Type B pancreatic cell (in vitro differentiated cells): Measurements from ENCODE around the gene SLC25A28. TPM values are rescaled to one million over a fixed set of nuclear protein-coding genes. Genes with fewer than 3 reads are reported as not detected.

Source experiments
- DNase-seq: peaks from one replicate; pipeline ENCODE4 v3.0.0; 2021; ENCODE audit warnings: mixed read lengths; ENCODE audit not compliant: unreplicated experiment; ENCODE audit errors: extremely low spot score
- H3K27ac Mint-ChIP-seq: 2 replicates; pipeline ENCODE4 v1.8.0; 2021; ENCODE audit warnings: mild to moderate bottlenecking, mixed read lengths
- H3K27me3 Mint-ChIP-seq: 2 replicates; pipeline ENCODE4 v1.8.0; 2021; ENCODE audit warnings: mixed read lengths
- H3K36me3 Mint-ChIP-seq: 2 replicates; pipeline ENCODE4 v1.8.0; 2021; ENCODE audit warnings: mixed read lengths
- H3K4me1 Mint-ChIP-seq: one replicate; pipeline ENCODE4 v1.8.0; 2021; ENCODE audit warnings: mixed read lengths; ENCODE audit not compliant: unreplicated experiment
- H3K4me3 Mint-ChIP-seq: 2 replicates; pipeline ENCODE4 v1.8.0; 2021; ENCODE audit warnings: mild to moderate bottlenecking, mixed read lengths
- H3K9me3 Mint-ChIP-seq: 2 replicates; pipeline ENCODE4 v1.8.0; 2021; ENCODE audit warnings: mixed read lengths
- total RNA-seq: library from RNA; stranded (reverse); gene quantifications from 2 replicates; pipeline ENCODE4 v1.2.1, GENCODE V29; 2021; ENCODE audit warnings: low replicate concordance
- TF ChIP-seq, protein P1 (sequence below): fragments of 200-600 bp; sonication (generic); conservative IDR thresholded peaks from 2 replicates; pipeline ENCODE4 v1.5.0; 2021; ENCODE audit warnings: antibody characterized with exemption, mild to moderate bottlenecking

The SLC25A28 gene
- total RNA-seq, 1 donor from 2014 or later = 33.9 TPM

DNA sequence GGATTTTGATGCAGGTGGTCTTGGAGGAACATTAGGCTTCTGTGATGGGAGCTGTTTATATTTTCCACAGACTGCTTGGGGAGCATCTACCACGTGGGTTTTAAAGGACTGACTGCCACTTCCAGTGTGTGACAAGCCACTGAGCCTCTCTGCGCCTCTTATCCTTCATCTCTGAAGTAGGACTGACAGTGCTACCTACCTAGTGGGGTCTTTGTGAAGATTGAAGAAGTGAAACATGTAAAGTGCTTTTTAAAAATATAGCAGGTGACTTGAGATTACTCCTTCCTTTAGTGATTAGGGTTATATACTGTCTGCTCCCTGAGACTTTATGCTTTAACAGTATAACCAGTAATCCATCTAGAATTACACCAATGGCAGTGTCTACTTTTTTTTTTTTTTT is 57.6 kb downstream of the SLC25A28 start:
- TF ChIP-seq, protein P1, sequence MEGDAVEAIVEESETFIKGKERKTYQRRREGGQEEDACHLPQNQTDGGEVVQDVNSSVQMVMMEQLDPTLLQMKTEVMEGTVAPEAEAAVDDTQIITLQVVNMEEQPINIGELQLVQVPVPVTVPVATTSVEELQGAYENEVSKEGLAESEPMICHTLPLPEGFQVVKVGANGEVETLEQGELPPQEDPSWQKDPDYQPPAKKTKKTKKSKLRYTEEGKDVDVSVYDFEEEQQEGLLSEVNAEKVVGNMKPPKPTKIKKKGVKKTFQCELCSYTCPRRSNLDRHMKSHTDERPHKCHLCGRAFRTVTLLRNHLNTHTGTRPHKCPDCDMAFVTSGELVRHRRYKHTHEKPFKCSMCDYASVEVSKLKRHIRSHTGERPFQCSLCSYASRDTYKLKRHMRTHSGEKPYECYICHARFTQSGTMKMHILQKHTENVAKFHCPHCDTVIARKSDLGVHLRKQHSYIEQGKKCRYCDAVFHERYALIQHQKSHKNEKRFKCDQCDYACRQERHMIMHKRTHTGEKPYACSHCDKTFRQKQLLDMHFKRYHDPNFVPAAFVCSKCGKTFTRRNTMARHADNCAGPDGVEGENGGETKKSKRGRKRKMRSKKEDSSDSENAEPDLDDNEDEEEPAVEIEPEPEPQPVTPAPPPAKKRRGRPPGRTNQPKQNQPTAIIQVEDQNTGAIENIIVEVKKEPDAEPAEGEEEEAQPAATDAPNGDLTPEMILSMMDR = no peak
- Mint-ChIP-seq H3K27me3 (peaks cover 51% of the 10 kb centered on the region), H3K36me3 (no peaks in the 10 kb centered on the region), H3K27ac (no peak overlapping the region), H3K4me3 (no peak overlapping the region), H3K4me1 (no peaks in the 10 kb centered on the region), H3K9me3 (no peaks in the 10 kb centered on the region)
- DNase-seq = no peak

Other genes starting within 250 kb of the SLC25A28 start
- 50.9 and 57.6 TPM in 2 replicates for gene GOT1, start 189.8 kb downstream of the SLC25A28 start, total RNA-seq
- not detected in 2 replicates for gene NKX2-3, start 87.5 kb downstream of the SLC25A28 start, total RNA-seq
- 22.9 and 32.8 TPM in 2 replicates for gene ENTPD7, start 39.1 kb upstream of the SLC25A28 start, total RNA-seq
- 36.1 and 46.5 TPM in 2 replicates for gene COX15, start 111.7 kb upstream of the SLC25A28 start, total RNA-seq
- 11.8 and 13.7 TPM in 2 replicates for gene CUTC, start 111.8 kb upstream of the SLC25A28 start, total RNA-seq
- gene ABCC2, start 162.2 kb upstream of the SLC25A28 start, total RNA-seq = 11.0 and 64.0 TPM in 2 replicates